ENCODE measurements around the gene CAMK2N2.

Gene CAMK2N2

GRCh38 chr3:184261270-184261853, at the start of gene CAMK2N2:
TSS of gene CAMK2N2 (minus strand) at chr3:184261553. CDS start at chr3:184261285, 268 bp downstream.
- no peak for DNase-seq (ENCODE audit: low read depth)

GRCh38 chr3:184308744-184309143, 47.4 kb upstream of the CAMK2N2 start:
- no peak for DNase-seq (ENCODE audit: low read depth)

GRCh38 chr3:184307915-184308314, 46.6 kb upstream of the CAMK2N2 start:
- no peak for DNase-seq (ENCODE audit: low read depth)

- DNase-seq (ENCODE audit: low read depth) = no peak
Observed at GRCh38 chr3:184306341-184306972, 45.1 kb upstream of the CAMK2N2 start.

- DNase-seq (ENCODE audit: low read depth) = no peak
Observed at GRCh38 chr3:184305577-184305976, 44.2 kb upstream of the CAMK2N2 start.

GRCh38 chr3:184300378-184300720, 39.0 kb upstream of the CAMK2N2 start:
- DNase-seq (ENCODE audit: low read depth) = no peak

GRCh38 chr3:184299488-184300377, 38.4 kb upstream of the CAMK2N2 start:
- no peak for DNase-seq (ENCODE audit: low read depth)

GRCh38 chr3:184298759-184299487, 37.6 kb upstream of the CAMK2N2 start, which contains the start of gene PSMD2:
TSS of gene PSMD2 (plus strand) at chr3:184299241. CDS start at chr3:184299267, 26 bp downstream.
- DNase-seq (ENCODE audit: low read depth) = peak; percentile 90

- no peak for DNase-seq (ENCODE audit: low read depth)
Observed at GRCh38 chr3:184296616-184297015, 35.3 kb upstream of the CAMK2N2 start.

- DNase-seq (ENCODE audit: low read depth) = no peak
Observed at GRCh38 chr3:184295771-184296170, 34.4 kb upstream of the CAMK2N2 start.

GRCh38 chr3:184291738-184292445, 30.5 kb upstream of the CAMK2N2 start:
- no peak for DNase-seq (ENCODE audit: low read depth)

GRCh38 chr3:184291044-184291737, 29.8 kb upstream of the CAMK2N2 start:
- DNase-seq (ENCODE audit: low read depth) = no peak

- DNase-seq (ENCODE audit: low read depth) = no peak
Observed at GRCh38 chr3:184290331-184290730, 29.0 kb upstream of the CAMK2N2 start.

GRCh38 chr3:184289426-184289938, 28.1 kb upstream of the CAMK2N2 start:
- DNase-seq (ENCODE audit: low read depth) = no peak

- DNase-seq (ENCODE audit: low read depth) = peak; percentile 46
Observed at GRCh38 chr3:184284696-184285095, 23.3 kb upstream of the CAMK2N2 start.

GRCh38 chr3:184283681-184284080, 22.3 kb upstream of the CAMK2N2 start:
- DNase-seq (ENCODE audit: low read depth) = no peak

- DNase-seq (ENCODE audit: low read depth) = no peak
Observed at GRCh38 chr3:184282941-184283340, 21.6 kb upstream of the CAMK2N2 start.

- no peak for DNase-seq (ENCODE audit: low read depth)
Observed at GRCh38 chr3:184277366-184277765, 16.0 kb upstream of the CAMK2N2 start.

- no peak for DNase-seq (ENCODE audit: low read depth)
Observed at GRCh38 chr3:184275961-184276910, 14.9 kb upstream of the CAMK2N2 start, which contains the start of gene ECE2. TSS of gene ECE2 (plus strand) at chr3:184276022. CDS start at chr3:184276154, 132 bp downstream.

- DNase-seq (ENCODE audit: low read depth) = no peak
Observed at GRCh38 chr3:184275381-184275701, 14.0 kb upstream of the CAMK2N2 start.
